Spleen (tissue), 7 donors: ENCODE data around the gene PRKG1.

Experiments used
- POLR2A ChIP-seq, 3 donors: fragments of 450-650 bp; IDR thresholded peaks; one replicate each; pipeline ENCODE4 v1.5.1; 2017; ENCODE audit warnings: antibody characterized with exemption in 3 of 3, mild to moderate bottlenecking in 1 of 3
- TF ChIP-seq, protein P1 (sequence below), 11 experiments: fragments of 200-600 bp in 7 of 11; fragments of 450-650 bp in 4 of 11; sonication (generic) in 4 of 11; IDR thresholded peaks in 8 of 11; conservative IDR thresholded peaks in 3 of 11; 1 replicate in 7 of 11; 2 replicates in 4 of 11; pipeline versions ENCODE4 v1.4.0 to v1.8.0; 2016 to 2021; ENCODE audit warnings: antibody characterized with exemption in 11 of 11, inconsistent platforms in 4 of 11, mild to moderate bottlenecking in 1 of 11
- donor health status: DM: no; HTN: no; CAD: no; lungs with moderate emphysema.
- donor health status: DM: no; HTN: no; CAD: no.
- donor health status: DM: no; HTN: no; CAD: no.

DNA sequence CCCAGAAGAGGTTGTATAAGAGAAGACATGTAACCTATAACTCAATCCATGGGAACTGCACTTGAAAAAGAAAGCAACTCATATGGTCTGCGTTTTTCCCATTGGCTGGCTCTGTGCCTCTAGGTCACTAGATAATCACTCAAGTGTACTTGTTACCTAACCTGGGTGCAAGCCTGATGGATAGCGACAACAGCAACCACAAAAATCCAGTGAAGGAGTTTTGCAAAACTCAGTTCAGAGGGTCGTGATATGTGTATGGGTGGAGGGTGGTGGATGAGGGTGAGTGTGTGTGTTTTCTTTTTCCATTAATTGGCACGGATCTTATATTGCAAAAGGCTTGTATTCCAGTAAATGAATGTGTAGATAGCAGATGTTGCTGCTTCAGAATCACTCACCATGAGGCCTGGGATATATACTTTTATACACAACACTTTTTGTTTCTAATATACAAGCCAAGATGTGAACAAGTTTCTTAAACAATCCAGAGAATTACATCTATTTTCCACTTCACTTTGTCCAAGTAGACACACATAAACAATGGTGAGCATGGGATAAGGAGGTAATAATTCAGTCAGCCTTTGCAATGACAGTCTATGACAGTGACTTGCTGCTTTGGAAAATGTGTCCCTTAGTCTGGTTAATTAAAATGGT lies 952.9 kb downstream of the PRKG1 start:
- no peak for TF ChIP-seq POLR2A (IDR thresholded peaks at IDR 0.05)
- TF ChIP-seq, protein P1, sequence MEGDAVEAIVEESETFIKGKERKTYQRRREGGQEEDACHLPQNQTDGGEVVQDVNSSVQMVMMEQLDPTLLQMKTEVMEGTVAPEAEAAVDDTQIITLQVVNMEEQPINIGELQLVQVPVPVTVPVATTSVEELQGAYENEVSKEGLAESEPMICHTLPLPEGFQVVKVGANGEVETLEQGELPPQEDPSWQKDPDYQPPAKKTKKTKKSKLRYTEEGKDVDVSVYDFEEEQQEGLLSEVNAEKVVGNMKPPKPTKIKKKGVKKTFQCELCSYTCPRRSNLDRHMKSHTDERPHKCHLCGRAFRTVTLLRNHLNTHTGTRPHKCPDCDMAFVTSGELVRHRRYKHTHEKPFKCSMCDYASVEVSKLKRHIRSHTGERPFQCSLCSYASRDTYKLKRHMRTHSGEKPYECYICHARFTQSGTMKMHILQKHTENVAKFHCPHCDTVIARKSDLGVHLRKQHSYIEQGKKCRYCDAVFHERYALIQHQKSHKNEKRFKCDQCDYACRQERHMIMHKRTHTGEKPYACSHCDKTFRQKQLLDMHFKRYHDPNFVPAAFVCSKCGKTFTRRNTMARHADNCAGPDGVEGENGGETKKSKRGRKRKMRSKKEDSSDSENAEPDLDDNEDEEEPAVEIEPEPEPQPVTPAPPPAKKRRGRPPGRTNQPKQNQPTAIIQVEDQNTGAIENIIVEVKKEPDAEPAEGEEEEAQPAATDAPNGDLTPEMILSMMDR (IDR thresholded peaks at IDR 0.05 in 8 of 11, conservative IDR thresholded peaks at IDR 0.05 in 3 of 11), result no peak
